Neural cell (in vitro differentiated cells): ENCODE results near the gene SMG6. TPM values are rescaled to one million over a fixed set of nuclear protein-coding genes. Genes with fewer than 3 reads are reported as not detected.

Source experiments
- H2AFZ ChIP-seq: fragments of 200-600, 300-800 bp; sonication (generic), shearing (Covaris generic); 2 replicates; pipeline ENCODE4 v1.6.0; 2014; ENCODE audit warnings: low read depth, mild to moderate bottlenecking, antibody characterized with exemption, low read length, moderate library complexity
- H3F3A ChIP-seq: fragments of 200-600 bp; shearing (Covaris generic); 2 replicates; pipeline ENCODE4 v1.6.1; 2016; ENCODE audit warnings: mild to moderate bottlenecking, moderate library complexity, mixed read lengths, antibody characterized with exemption, low read length; ENCODE audit not compliant: insufficient read depth, poor library complexity, severe bottlenecking
- H3K27ac ChIP-seq: fragments of 200-600, 300-800 bp; sonication (generic), shearing (Covaris generic); 2 replicates; pipeline ENCODE4 v1.5.1; 2014; ENCODE audit warnings: mild to moderate bottlenecking, low read length, moderate library complexity
- H3K27me3 ChIP-seq: fragments of 300-800, 200-600 bp; sonication (generic), shearing (Covaris generic); 2 replicates; pipeline ENCODE4 v1.6.0; 2014; ENCODE audit warnings: mild to moderate bottlenecking, low read depth, low read length, moderate library complexity; ENCODE audit not compliant: insufficient read depth
- H3K36me3 ChIP-seq: fragments of 300-800, 200-600 bp; sonication (generic), shearing (Covaris generic); 2 replicates; pipeline ENCODE4 v1.5.1; 2014; ENCODE audit warnings: mild to moderate bottlenecking, antibody characterized with exemption, low read length, moderate library complexity; ENCODE audit not compliant: insufficient read depth
- H3K4me2 ChIP-seq: fragments of 300-800, 200-600 bp; sonication (generic), shearing (Covaris generic); 2 replicates; pipeline ENCODE4 v1.6.0; 2014; ENCODE audit warnings: mild to moderate bottlenecking, low read length
- H3K4me3 ChIP-seq: fragments of 300-800, 200-600 bp; sonication (generic), shearing (Covaris generic); 2 replicates; pipeline ENCODE4 v1.5.1; 2014; ENCODE audit warnings: mild to moderate bottlenecking, low read length, moderate library complexity
- H3K79me2 ChIP-seq: fragments of 200-600 bp; shearing (Covaris generic); replicated peaks from 2 replicates; pipeline ENCODE4 v1.6.0; 2014; ENCODE audit warnings: mild to moderate bottlenecking, low read length, moderate library complexity; ENCODE audit not compliant: insufficient read depth
- H3K9ac ChIP-seq: fragments of 300-800, 200-600 bp; sonication (generic), shearing (Covaris generic); 2 replicates; pipeline ENCODE4 v1.6.1; 2016; ENCODE audit warnings: mild to moderate bottlenecking, low read length, mixed read lengths
- H3K9me2 ChIP-seq: fragments of 200-600 bp; shearing (Covaris generic); 2 replicates; pipeline ENCODE4 v1.6.1; 2016; ENCODE audit warnings: mild to moderate bottlenecking, low read length, mixed read lengths; ENCODE audit not compliant: insufficient read depth
- H3K9me3 ChIP-seq: fragments of 200-600, 300-800 bp; sonication (generic), shearing (Covaris generic); 2 replicates; pipeline ENCODE4 v1.6.1; 2016; ENCODE audit warnings: mild to moderate bottlenecking, mixed run types, low read length, moderate library complexity, mixed read lengths
- H4K20me1 ChIP-seq: fragments of 200-600 bp; shearing (Covaris generic); 2 replicates; pipeline ENCODE4 v1.6.1; 2016; ENCODE audit warnings: mild to moderate bottlenecking, mixed run types; ENCODE audit not compliant: insufficient read depth
- EP300 ChIP-seq: fragments of 450-650 bp; conservative IDR thresholded peaks from 2 replicates; pipeline ENCODE4 v1.6.1; 2014; ENCODE audit warnings: antibody characterized with exemption, mild to moderate bottlenecking, moderate library complexity; ENCODE audit not compliant: poor library complexity, severe bottlenecking
- EZH2 ChIP-seq: fragments of 200-600, 300-800 bp; shearing (Covaris generic), sonication (generic); IDR thresholded peaks from 2 replicates; pipeline ENCODE4 v1.6.1; 2014; ENCODE audit warnings: antibody characterized with exemption, low read length, borderline replicate concordance, mild to moderate bottlenecking; ENCODE audit not compliant: insufficient read depth, poor library complexity, severe bottlenecking
- MXI1 ChIP-seq: fragments of 450-650 bp; conservative IDR thresholded peaks from 2 replicates; pipeline ENCODE4 v1.6.1; 2014; ENCODE audit warnings: antibody characterized with exemption, mild to moderate bottlenecking; ENCODE audit not compliant: poor library complexity, severe bottlenecking
- POLR2AphosphoS5 ChIP-seq: IDR thresholded peaks from 2 replicates; pipeline ENCODE4 v1.6.1; 2012
- RAD21 ChIP-seq: fragments of 450-650 bp; conservative IDR thresholded peaks from 2 replicates; pipeline ENCODE4 v1.6.1; 2014; ENCODE audit warnings: antibody characterized with exemption, mild to moderate bottlenecking, moderate library complexity
- SMC3 ChIP-seq: fragments of 450-650 bp; conservative IDR thresholded peaks from 2 replicates; pipeline ENCODE4 v1.6.1; 2014; ENCODE audit warnings: antibody characterized with exemption, mild to moderate bottlenecking, moderate library complexity; ENCODE audit not compliant: poor library complexity
- TAF1 ChIP-seq: IDR thresholded peaks from 2 replicates; pipeline ENCODE4 v1.6.1; 2012; ENCODE audit warnings: low read depth
- polyA plus RNA-seq: library from polyadenylated mRNA; depleted of rRNA; stranded (reverse); fragments of >200 nt; gene quantifications from 2 replicates; pipeline ENCODE4 v1.2.3, GENCODE V29; 2014
- TF ChIP-seq, protein P1 (sequence below): IDR thresholded peaks from 2 replicates; pipeline ENCODE4 v1.6.1; 2012; ENCODE audit warnings: borderline replicate concordance
- TF ChIP-seq, protein P2 (sequence below): fragments of 450-650 bp; IDR thresholded peaks from 2 replicates; pipeline ENCODE4 v1.5.1; 2014; ENCODE audit warnings: antibody characterized with exemption, mild to moderate bottlenecking, moderate library complexity; ENCODE audit not compliant: poor library complexity, severe bottlenecking

Gene SMG6
- polyA plus RNA-seq, 1 donor from 2014 or later = 13.9 TPM

DNA sequence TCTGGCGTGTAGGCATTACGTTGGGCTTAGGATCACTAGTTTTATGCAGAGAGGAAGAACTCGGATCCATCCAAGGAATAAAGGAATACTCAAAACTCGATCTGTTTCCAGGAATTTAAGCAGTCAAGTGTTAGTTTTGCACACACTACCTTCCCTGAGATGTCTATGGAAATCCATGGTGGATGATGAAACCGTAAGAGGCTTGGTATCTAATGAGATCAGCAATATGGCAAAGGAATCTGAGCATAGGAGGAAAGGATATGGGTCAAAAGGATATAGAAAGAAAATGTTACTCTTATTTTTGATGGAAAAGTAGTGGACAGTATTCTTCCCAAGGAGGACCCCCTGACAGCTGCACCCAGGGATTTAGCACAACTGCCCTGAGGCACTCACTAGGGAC lies 59.6 kb downstream of the SMG6 start:
- no peaks in the 10 kb centered on the region for H3K9me2 ChIP-seq
- no peak overlapping the region for H3K4me3 ChIP-seq
- H3K79me2 ChIP-seq = no peaks in the 10 kb centered on the region
- no peaks in the 10 kb centered on the region for H3K27me3 ChIP-seq
- no peaks in the 10 kb centered on the region for H4K20me1 ChIP-seq
- no peak overlapping the region for H2AFZ ChIP-seq
- TF ChIP-seq EZH2 (no peak), RAD21 (no peak), SMC3 (no peak), TAF1 (no peak)
- TF ChIP-seq, protein P1, sequence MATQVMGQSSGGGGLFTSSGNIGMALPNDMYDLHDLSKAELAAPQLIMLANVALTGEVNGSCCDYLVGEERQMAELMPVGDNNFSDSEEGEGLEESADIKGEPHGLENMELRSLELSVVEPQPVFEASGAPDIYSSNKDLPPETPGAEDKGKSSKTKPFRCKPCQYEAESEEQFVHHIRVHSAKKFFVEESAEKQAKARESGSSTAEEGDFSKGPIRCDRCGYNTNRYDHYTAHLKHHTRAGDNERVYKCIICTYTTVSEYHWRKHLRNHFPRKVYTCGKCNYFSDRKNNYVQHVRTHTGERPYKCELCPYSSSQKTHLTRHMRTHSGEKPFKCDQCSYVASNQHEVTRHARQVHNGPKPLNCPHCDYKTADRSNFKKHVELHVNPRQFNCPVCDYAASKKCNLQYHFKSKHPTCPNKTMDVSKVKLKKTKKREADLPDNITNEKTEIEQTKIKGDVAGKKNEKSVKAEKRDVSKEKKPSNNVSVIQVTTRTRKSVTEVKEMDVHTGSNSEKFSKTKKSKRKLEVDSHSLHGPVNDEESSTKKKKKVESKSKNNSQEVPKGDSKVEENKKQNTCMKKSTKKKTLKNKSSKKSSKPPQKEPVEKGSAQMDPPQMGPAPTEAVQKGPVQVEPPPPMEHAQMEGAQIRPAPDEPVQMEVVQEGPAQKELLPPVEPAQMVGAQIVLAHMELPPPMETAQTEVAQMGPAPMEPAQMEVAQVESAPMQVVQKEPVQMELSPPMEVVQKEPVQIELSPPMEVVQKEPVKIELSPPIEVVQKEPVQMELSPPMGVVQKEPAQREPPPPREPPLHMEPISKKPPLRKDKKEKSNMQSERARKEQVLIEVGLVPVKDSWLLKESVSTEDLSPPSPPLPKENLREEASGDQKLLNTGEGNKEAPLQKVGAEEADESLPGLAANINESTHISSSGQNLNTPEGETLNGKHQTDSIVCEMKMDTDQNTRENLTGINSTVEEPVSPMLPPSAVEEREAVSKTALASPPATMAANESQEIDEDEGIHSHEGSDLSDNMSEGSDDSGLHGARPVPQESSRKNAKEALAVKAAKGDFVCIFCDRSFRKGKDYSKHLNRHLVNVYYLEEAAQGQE = no peak
- TF ChIP-seq, protein P2, sequence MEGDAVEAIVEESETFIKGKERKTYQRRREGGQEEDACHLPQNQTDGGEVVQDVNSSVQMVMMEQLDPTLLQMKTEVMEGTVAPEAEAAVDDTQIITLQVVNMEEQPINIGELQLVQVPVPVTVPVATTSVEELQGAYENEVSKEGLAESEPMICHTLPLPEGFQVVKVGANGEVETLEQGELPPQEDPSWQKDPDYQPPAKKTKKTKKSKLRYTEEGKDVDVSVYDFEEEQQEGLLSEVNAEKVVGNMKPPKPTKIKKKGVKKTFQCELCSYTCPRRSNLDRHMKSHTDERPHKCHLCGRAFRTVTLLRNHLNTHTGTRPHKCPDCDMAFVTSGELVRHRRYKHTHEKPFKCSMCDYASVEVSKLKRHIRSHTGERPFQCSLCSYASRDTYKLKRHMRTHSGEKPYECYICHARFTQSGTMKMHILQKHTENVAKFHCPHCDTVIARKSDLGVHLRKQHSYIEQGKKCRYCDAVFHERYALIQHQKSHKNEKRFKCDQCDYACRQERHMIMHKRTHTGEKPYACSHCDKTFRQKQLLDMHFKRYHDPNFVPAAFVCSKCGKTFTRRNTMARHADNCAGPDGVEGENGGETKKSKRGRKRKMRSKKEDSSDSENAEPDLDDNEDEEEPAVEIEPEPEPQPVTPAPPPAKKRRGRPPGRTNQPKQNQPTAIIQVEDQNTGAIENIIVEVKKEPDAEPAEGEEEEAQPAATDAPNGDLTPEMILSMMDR = no peak
- H3K4me2 ChIP-seq = no peak overlapping the region
- H3K9ac ChIP-seq = no peak overlapping the region
- H3K36me3 ChIP-seq = no peaks in the 10 kb centered on the region
- H3F3A ChIP-seq = no peaks in the 10 kb centered on the region
- H3K27ac ChIP-seq = no peak overlapping the region
- H3K9me3 ChIP-seq = no peaks in the 10 kb centered on the region

DNA sequence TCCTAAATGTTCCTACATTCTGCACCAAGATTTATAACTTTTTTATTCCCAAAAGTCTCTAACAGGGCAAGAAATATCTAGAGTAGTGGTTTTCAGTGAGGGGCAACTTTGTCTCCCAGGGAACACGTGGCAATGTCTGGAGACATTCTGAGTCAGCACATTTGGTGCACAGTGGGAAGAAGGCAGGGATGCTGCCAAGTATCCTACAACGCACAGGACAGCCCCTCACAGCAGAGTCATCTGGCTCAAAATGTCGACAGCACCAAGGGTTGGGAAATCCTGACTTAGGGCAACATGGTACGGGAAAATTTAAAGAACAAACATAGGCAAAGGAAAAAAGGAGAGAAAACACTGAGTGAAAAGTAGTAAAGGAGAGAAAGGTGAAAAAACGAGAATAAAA lies 61.8 kb downstream of the SMG6 start:
- H3K4me3 ChIP-seq = no peak overlapping the region
- no peaks in the 10 kb centered on the region for H3K9me3 ChIP-seq
- TF ChIP-seq EP300 = no peak
- no peak for TF ChIP-seq MXI1
- TF ChIP-seq, protein P2 = no peak
- no peak for TF ChIP-seq RAD21
- no peak for TF ChIP-seq POLR2AphosphoS5
- TF ChIP-seq EZH2 = no peak
- TF ChIP-seq TAF1 = no peak
- no peak for TF ChIP-seq SMC3
- TF ChIP-seq, protein P1 = no peak
- no peaks in the 10 kb centered on the region for H3K27me3 ChIP-seq
- no peaks in the 10 kb centered on the region for H4K20me1 ChIP-seq
- H3K9me2 ChIP-seq = no peaks in the 10 kb centered on the region
- H3K9ac ChIP-seq = no peak overlapping the region
- H3K79me2 ChIP-seq = no peaks in the 10 kb centered on the region
- H3K4me2 ChIP-seq = no peak overlapping the region
- H3K36me3 ChIP-seq = no peaks in the 10 kb centered on the region
- H3F3A ChIP-seq = no peaks in the 10 kb centered on the region
- no peak overlapping the region for H3K27ac ChIP-seq
- no peak overlapping the region for H2AFZ ChIP-seq
